Hematopoietic multipotent progenitor cell treated with erythropoietin and hydrocortisone succinate and interleukin-3 and kit ligand, for 15 days (in vitro differentiated cells): ENCODE measurements around the gene TP53I11.

ENCODE experiments used
- DNase-seq: peaks from one replicate; pipeline ENCODE4 v3.0.0-alpha.2; 2015; ENCODE audit warnings: low spot score

TP53I11 gene

GRCh38 chr11:44885065-44885810, 65.4 kb downstream of the TP53I11 start:
- DNase-seq: no peak

- DNase-seq: no peak
Measured at GRCh38 chr11:44884056-44884455, 66.6 kb downstream of the TP53I11 start.

- DNase-seq: no peak
Measured at GRCh38 chr11:44883277-44883676, 67.4 kb downstream of the TP53I11 start.
